CD4-positive, CD25-positive, alpha-beta regulatory T cell (primary cell): Measurements from ENCODE around the gene SAMD3. TPM values are rescaled to one million over a fixed set of nuclear protein-coding genes. Genes with fewer than 3 reads are reported as not detected.

ENCODE experiments used
- ATAC-seq, 2 donors: fragments of 150-1000 bp; cut with Tn5 transposase; one replicate each; pipeline ENCODE4 v1.10.0; 2021; ENCODE audit warnings: low read depth in 2 of 2, moderate number of reproducible peaks in 2 of 2, moderate library complexity in 1 of 2
- DNase-seq, 3 donors: peaks; one replicate each; pipeline versions ENCODE4 v3.0.0 to v3.0.0-alpha.2; 2012 to 2022; ENCODE audit warnings: mixed read lengths in 1 of 3
- H3K27ac ChIP-seq: one replicate; pipeline ENCODE4 v1.7.0; 2013; ENCODE audit warnings: mild to moderate bottlenecking, low read length; ENCODE audit not compliant: insufficient read depth, poor library complexity, severe bottlenecking
- H3K27me3 ChIP-seq: one replicate; pipeline ENCODE4 v1.7.0; 2013; ENCODE audit warnings: low read length; ENCODE audit not compliant: control insufficient read depth, insufficient read depth
- H3K36me3 ChIP-seq: one replicate; pipeline ENCODE4 v1.7.0; 2013; ENCODE audit warnings: mild to moderate bottlenecking, low read length, moderate library complexity; ENCODE audit not compliant: control insufficient read depth, insufficient read depth
- H3K4me1 ChIP-seq: 2 replicates; pipeline ENCODE4 v1.7.0; 2013; ENCODE audit warnings: mild to moderate bottlenecking, low read length; ENCODE audit not compliant: insufficient read depth, control insufficient read depth, poor library complexity, severe bottlenecking
- H3K4me3 ChIP-seq: one replicate; pipeline ENCODE4 v1.7.0; 2013; ENCODE audit warnings: low read depth, mild to moderate bottlenecking, low read length, moderate library complexity
- H3K9me3 ChIP-seq, 2 experiments: 1 replicate in 1 of 2; 2 replicates in 1 of 2; pipeline ENCODE4 v1.7.0; 2013; ENCODE audit warnings: low read length in 2 of 2, mild to moderate bottlenecking in 1 of 2, moderate library complexity in 1 of 2; ENCODE audit not compliant: control insufficient read depth in 2 of 2
- H3K27ac Mint-ChIP-seq, 3 donors: one replicate each; pipeline ENCODE4 v1.8.0; 2020 to 2022; ENCODE audit warnings: mild to moderate bottlenecking in 3 of 3, mixed read lengths in 3 of 3, moderate library complexity in 2 of 3
- H3K27me3 Mint-ChIP-seq: one replicate; pipeline ENCODE4 v1.8.0; 2022; ENCODE audit warnings: mild to moderate bottlenecking, mixed read lengths
- H3K36me3 Mint-ChIP-seq: one replicate; pipeline ENCODE4 v1.8.0; 2020; ENCODE audit warnings: mixed read lengths
- H3K4me1 Mint-ChIP-seq, 4 donors: one replicate each; pipeline ENCODE4 v1.8.0; 2020 to 2022; ENCODE audit warnings: mixed read lengths in 4 of 4, mild to moderate bottlenecking in 1 of 4
- H3K4me3 Mint-ChIP-seq, 4 donors: one replicate each; pipeline ENCODE4 v1.8.0; 2020 to 2022; ENCODE audit warnings: mild to moderate bottlenecking in 4 of 4, mixed read lengths in 4 of 4, moderate library complexity in 3 of 4
- H3K9me3 Mint-ChIP-seq, 7 donors: one replicate each; pipeline ENCODE4 v1.8.0; 2020 to 2022; ENCODE audit warnings: mixed read lengths in 7 of 7, mild to moderate bottlenecking in 3 of 7, moderate library complexity in 2 of 7
- polyA plus RNA-seq, 4 donors: library from polyadenylated mRNA; unstranded; fragments of 300-500 nt; fragmentation: Illumina TruSeq; gene quantifications; one replicate each; pipeline ENCODE4 v1.2.3, GENCODE V29; 2021
- total RNA-seq: library from RNA; stranded (reverse); gene quantifications from one replicate; pipeline ENCODE4 v1.2.3, GENCODE V29; 2022

Gene SAMD3
- total and polyA plus RNA-seq, 5 donors from 2014 or later, result 25.0 to 70.7 (median 49.6) TPM

DNA sequence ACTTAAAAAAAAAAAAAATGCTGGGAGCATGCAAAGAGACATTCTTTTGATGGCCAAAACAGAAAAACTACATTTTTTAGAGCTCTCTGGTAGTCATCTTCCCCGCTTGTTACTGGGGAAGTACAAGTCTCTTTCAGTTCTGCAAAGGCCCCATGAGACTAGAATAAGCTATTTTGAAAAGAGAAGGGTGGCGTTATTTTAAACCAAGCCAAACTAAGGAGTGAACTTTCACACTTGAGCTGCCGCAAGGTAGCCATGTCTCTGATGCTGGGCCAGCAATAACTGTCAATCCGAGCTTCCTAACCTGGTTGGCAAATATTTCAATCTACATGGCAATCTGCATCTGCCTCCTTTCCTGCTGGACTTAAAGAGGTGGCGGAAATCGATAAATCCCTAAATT is 107.7 kb downstream of the SAMD3 start:
- Mint-ChIP-seq H3K4me3 (no peak overlapping the region), H3K27me3 (no peaks in the 10 kb centered on the region), H3K36me3 (peaks cover 48% of the 10 kb centered on the region), H3K9me3 (peaks cover 0 to 1% (median 0%) of the 10 kb centered on the region in 7 donors), H3K4me1 (peaks cover 3 to 38% (median 16%) of the 10 kb centered on the region in 4 donors), H3K27ac (no peak overlapping the region)
- DNase-seq (no peak), ATAC-seq (peak in 1 of 2 donors; percentile 42)
- H3K4me3 ChIP-seq, result no peak overlapping the region
- H3K4me1 ChIP-seq, result no peaks in the 10 kb centered on the region
- H3K27me3 ChIP-seq, result no peaks in the 10 kb centered on the region
- H3K9me3 ChIP-seq, result no peaks in the 10 kb centered on the region
- peaks cover 9% of the 10 kb centered on the region for H3K36me3 ChIP-seq
- H3K27ac ChIP-seq, result no peak overlapping the region

GRCh38 chr6:130113201-130113710 is 109.5 kb downstream of the SAMD3 start:
- H3K27me3 ChIP-seq, result no peaks in the 10 kb centered on the region
- no peak overlapping the region for H3K4me3 ChIP-seq
- Mint-ChIP-seq H3K4me3 (no peak overlapping the region), H3K27ac (peak overlapping the region in 1 of 3 donors; percentile 79), H3K36me3 (peaks cover 50% of the 10 kb centered on the region), H3K9me3 (peaks cover 0 to 2% (median 0%) of the 10 kb centered on the region in 7 donors), H3K4me1 (peaks cover 0 to 40% (median 14%) of the 10 kb centered on the region in 4 donors), H3K27me3 (no peaks in the 10 kb centered on the region)
- peaks cover 12% of the 10 kb centered on the region for H3K36me3 ChIP-seq
- no peaks in the 10 kb centered on the region for H3K4me1 ChIP-seq
- ATAC-seq (no peak), DNase-seq (no peak)
- H3K27ac ChIP-seq, result no peak overlapping the region
- no peaks in the 10 kb centered on the region for H3K9me3 ChIP-seq

- Mint-ChIP-seq H3K4me3 (no peak overlapping the region), H3K36me3 (peaks cover 56% of the 10 kb centered on the region), H3K4me1 (peaks cover 4 to 41% (median 20%) of the 10 kb centered on the region in 4 donors), H3K27me3 (no peaks in the 10 kb centered on the region), H3K9me3 (peaks cover 0 to 3% (median 1%) of the 10 kb centered on the region in 7 donors), H3K27ac (peak overlapping the region in 1 of 3 donors; percentile 64)
- no peak for ATAC-seq
- Histone ChIP-seq H3K27me3 (no peaks in the 10 kb centered on the region), H3K4me3 (no peak overlapping the region), H3K36me3 (peaks cover 23% of the 10 kb centered on the region), H3K9me3 (no peaks in the 10 kb centered on the region), H3K27ac (no peak overlapping the region), H3K4me1 (no peaks in the 10 kb centered on the region)
- no peak for DNase-seq
These were observed 111.7 kb downstream of the SAMD3 start for GRCh38 chr6:130111031-130111430.

- Mint-ChIP-seq H3K9me3 (peaks cover 0 to 3% (median 1%) of the 10 kb centered on the region in 7 donors), H3K27ac (peak overlapping the region; percentile 23 to 62 (median 52)), H3K4me1 (peaks cover 4 to 35% (median 20%) of the 10 kb centered on the region in 4 donors), H3K27me3 (no peaks in the 10 kb centered on the region), H3K4me3 (peak overlapping the region in 1 of 4 donors; percentile 8), H3K36me3 (peaks cover 53% of the 10 kb centered on the region)
- H3K4me1 ChIP-seq, result no peaks in the 10 kb centered on the region
- ATAC-seq (no peak), DNase-seq (no peak)
- no peak overlapping the region for H3K27ac ChIP-seq
- H3K9me3 ChIP-seq, result no peaks in the 10 kb centered on the region
- H3K27me3 ChIP-seq, result no peaks in the 10 kb centered on the region
- H3K36me3 ChIP-seq, result peaks cover 18% of the 10 kb centered on the region
- no peak overlapping the region for H3K4me3 ChIP-seq
These were observed 115.0 kb downstream of the SAMD3 start for GRCh38 chr6:130107710-130108109.

DNA sequence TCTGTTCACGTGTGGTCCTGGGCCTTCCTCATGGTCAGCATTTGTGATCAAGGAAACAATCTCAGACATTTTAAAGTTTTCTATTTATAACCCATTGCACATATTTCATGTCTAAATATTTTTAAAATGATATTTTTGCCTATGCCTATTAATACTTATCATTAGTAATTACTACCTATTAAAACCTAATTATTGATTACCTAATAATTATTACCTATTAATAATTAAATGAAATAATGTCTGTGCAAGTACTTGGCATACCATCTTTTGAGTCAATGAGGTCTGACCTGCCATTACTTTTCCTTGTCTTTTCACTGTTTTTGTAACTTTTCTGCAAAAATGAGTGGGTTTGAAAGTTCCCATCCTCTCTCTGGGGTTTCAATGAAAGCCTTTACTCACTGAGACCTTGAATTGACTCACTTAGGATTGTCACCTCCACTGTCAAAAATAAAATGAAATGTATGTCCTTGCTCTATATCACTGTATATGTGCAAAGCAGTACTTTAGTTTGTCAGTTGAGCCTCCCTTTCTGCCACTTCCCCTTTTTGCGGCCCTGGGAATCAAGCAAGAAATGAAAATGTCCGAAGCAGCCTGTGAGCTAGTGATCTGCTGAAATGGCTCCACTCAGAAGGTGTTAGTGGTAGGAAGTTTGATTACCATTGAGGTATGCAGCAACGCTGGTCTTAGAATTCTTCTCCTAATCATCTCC is 116.6 kb downstream of the SAMD3 start:
- ATAC-seq, result no peak
- H3K36me3 Mint-ChIP-seq, result peaks cover 56% of the 10 kb centered on the region
- no peak overlapping the region for H3K27ac ChIP-seq
- no peak overlapping the region for H3K4me3 Mint-ChIP-seq
- peaks cover 4 to 35% (median 18%) of the 10 kb centered on the region in 4 donors for H3K4me1 Mint-ChIP-seq
- no peaks in the 10 kb centered on the region for H3K9me3 ChIP-seq
- H3K27me3 Mint-ChIP-seq, result no peaks in the 10 kb centered on the region
- peak overlapping the region in 2 of 3 donors; percentile 46 to 65 for H3K27ac Mint-ChIP-seq
- H3K4me1 ChIP-seq, result no peaks in the 10 kb centered on the region
- H3K27me3 ChIP-seq, result no peaks in the 10 kb centered on the region
- peaks cover 0 to 3% (median under 1%) of the 10 kb centered on the region in 7 donors for H3K9me3 Mint-ChIP-seq
- peaks cover 30% of the 10 kb centered on the region for H3K36me3 ChIP-seq
- no peak overlapping the region for H3K4me3 ChIP-seq
- no peak for DNase-seq

DNA sequence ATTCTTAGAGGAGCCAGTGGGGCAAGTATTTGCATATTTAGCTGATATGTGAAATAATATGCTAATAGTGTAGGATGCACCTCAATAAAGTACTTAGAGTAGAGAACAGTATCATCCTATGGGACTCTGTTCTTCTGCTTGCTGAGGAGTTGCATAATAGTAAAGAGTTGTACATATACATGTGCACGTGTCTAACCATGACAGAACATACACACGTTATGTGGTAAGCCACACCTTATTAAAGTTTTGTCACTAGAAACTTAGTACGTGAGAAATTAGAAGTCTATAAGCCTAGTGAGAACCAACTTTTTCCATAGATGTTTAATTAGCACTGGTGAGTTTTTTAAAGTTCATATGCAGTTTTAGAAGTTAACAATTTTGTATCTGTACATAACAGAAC is 123.6 kb downstream of the SAMD3 start:
- peaks cover 4 to 27% (median 18%) of the 10 kb centered on the region in 4 donors for H3K4me1 Mint-ChIP-seq
- peaks cover 37% of the 10 kb centered on the region for H3K36me3 ChIP-seq
- no peaks in the 10 kb centered on the region for H3K9me3 ChIP-seq
- H3K36me3 Mint-ChIP-seq, result peaks cover 60% of the 10 kb centered on the region
- no peak overlapping the region for H3K4me3 Mint-ChIP-seq
- H3K4me3 ChIP-seq, result no peak overlapping the region
- H3K4me1 ChIP-seq, result no peaks in the 10 kb centered on the region
- ATAC-seq (no peak), DNase-seq (no peak)
- H3K27ac Mint-ChIP-seq, result no peak overlapping the region
- no peaks in the 10 kb centered on the region for H3K27me3 ChIP-seq
- peaks cover 0 to 4% (median 0%) of the 10 kb centered on the region in 7 donors for H3K9me3 Mint-ChIP-seq
- H3K27ac ChIP-seq, result no peak overlapping the region
- H3K27me3 Mint-ChIP-seq, result no peaks in the 10 kb centered on the region

DNA sequence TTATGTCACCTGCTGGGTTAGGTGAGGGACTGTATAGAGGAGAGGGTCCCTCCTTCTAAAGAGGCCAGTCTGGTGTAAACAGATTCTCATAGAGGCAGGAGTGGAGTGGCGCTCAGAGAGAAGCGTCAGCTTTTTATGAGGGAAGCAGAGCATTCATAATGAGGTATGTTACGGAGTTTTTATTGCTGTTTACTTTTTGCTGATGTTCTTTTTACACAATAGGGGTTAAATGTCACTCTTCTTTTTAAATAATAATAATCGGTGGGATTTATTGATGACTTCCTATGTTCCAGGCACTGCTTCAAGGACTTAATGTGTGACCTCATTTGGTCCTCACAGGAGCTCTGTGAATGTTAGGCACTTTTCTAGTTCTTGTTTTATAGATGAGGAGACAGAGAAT is 124.4 kb downstream of the SAMD3 start:
- H3K36me3 ChIP-seq, result peaks cover 45% of the 10 kb centered on the region
- Mint-ChIP-seq H3K36me3 (peaks cover 66% of the 10 kb centered on the region), H3K27ac (peak overlapping the region in 1 of 3 donors; percentile 68), H3K4me3 (no peak overlapping the region), H3K4me1 (peaks cover 4 to 29% (median 24%) of the 10 kb centered on the region in 4 donors), H3K9me3 (peaks cover 0 to 4% (median 0%) of the 10 kb centered on the region in 7 donors), H3K27me3 (no peaks in the 10 kb centered on the region)
- H3K9me3 ChIP-seq, result no peaks in the 10 kb centered on the region
- H3K4me1 ChIP-seq, result no peaks in the 10 kb centered on the region
- DNase-seq, result no peak
- no peaks in the 10 kb centered on the region for H3K27me3 ChIP-seq
- no peak overlapping the region for H3K4me3 ChIP-seq
- no peak for ATAC-seq
- no peak overlapping the region for H3K27ac ChIP-seq
